Activated CD4-positive, CD25-positive, alpha-beta regulatory T cell treated with anti-CD3 and anti-CD28 coated beads, Interleukin-2, amount 50 U/mL, for 16 hours (primary cell): ENCODE measurements around the gene ARID1B.

Experiments used
- DNase-seq: peaks from one replicate; pipeline ENCODE4 v3.0.0-alpha.2; 2020; ENCODE audit warnings: low read depth, low spot score

Gene ARID1B

DNA sequence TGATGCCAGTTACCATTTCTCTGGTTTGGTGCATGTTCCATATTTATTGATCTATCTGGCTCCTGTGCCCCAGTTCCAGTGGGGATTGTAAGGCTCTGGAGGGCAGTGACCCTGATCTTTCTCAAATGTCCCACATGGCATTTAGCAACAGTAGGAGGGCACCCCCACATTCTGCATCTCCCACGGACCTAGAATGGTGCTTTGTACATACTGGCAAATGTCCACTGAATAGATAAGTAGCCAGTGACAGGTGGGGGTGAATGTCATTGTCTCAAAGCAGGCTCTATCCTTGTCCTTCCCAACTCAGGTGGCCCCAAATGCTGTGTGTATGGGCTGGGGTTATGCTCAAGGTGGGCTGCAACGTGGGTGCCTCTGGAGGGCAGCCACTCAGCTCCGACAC, 462.0 kb downstream of the ARID1B start:
- DNase-seq, result no peak

GRCh38 chr6:157239671-157240058, 462.5 kb downstream of the ARID1B start:
- no peak for DNase-seq

DNA sequence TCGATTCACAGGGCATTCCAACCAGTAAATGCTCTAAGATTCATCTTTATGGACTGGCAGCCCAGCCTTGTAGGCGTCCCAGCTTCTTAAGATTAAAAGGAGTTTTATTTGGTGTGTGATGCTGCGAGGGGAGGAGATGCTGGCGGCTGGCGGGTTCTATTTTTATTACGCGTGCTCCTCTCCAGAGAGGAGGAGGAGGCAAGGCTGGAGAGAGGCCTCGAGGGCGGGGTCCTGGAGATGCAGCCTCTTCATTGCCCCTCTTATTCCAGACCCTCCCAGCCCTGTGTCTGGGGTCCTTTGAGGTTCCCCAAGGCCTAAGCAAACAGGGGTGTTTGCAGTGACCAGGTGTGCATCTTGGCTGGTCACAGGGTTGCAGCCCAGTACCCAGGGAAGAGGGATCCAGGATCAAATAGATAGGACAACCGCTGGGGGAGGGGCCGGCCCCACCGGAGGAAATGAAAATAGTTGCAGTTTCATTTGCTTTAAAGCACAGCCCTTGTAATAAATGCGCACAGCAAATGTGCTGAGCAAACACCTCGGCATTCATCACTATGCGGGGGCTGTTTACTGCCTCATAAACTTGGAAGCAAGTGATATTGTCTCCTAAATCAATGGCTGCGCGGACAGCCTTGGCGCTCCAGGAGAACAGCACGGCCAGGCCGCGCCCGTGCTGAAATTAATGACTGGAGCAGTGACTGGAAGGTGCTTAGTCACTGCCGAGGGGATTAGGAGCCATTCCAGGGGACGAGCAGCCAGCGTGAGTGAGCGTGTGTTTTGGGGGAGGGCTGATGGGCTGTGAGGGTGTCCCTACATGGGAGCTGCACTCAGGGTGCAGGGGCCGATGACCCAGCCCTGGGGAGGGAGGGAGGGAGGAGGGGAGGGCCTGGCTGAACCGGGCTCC, 463.1 kb downstream of the ARID1B start:
- DNase-seq, result no peak

GRCh38 chr6:157240960-157241311, 463.8 kb downstream of the ARID1B start:
- DNase-seq, result no peak

- no peak for DNase-seq
Measured at GRCh38 chr6:157242791-157243190, 465.6 kb downstream of the ARID1B start.

GRCh38 chr6:157244175-157244574, 467.0 kb downstream of the ARID1B start:
- DNase-seq, result no peak

GRCh38 chr6:157244780-157245179, 467.6 kb downstream of the ARID1B start:
- DNase-seq, result no peak

DNA sequence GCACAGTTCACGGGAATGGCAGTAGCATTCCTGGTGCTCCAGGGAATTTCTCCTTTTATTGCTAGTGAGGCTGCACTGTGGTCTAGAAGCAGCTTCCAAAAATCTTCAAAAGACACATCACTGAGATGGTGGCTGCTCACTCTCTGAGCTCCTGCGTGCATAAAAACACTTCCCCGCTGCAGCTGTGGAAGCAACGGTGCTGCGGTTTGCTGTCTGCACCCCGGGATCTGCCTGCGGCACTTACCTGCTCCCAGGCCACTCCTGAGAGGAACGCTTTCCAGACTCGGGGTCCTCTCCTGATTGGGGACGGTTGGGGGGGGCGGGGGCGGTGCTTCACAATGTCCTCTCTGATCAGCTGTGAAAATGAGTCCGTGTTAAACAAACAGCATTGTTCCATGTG, 468.3 kb downstream of the ARID1B start:
- DNase-seq, result no peak

DNA sequence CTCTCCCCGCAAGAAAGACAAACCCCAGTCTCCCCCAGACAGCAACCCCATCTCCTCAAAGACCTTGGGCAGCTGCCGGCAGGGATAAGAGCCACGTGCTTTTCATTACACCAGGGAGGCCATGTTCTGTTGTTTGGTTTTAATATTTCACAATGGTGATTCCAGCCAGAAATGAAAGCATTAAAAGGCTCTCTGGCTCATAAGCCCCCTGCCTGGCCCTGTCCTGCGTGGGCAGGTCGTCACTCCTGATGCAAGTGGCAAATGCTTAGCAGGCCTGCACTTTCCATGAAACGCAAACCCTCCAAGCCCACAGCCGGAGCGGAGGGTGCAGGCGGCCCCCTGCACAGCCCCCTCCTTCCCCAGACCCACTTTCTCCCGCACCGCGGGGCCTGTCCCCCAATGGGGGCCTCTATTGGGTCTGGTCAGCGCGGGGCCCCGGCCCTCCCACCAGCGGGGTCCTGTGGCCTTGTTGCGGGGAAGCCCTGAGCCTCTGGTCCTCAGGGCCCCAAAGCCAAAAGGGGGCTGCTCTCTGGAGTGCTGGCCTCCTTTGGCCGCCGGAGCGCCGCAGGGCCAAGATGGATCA, 469.0 kb downstream of the ARID1B start:
- DNase-seq, result no peak

- no peak for DNase-seq
Measured at GRCh38 chr6:157246771-157247484, 469.8 kb downstream of the ARID1B start.

GRCh38 chr6:157248264-157248663, 471.1 kb downstream of the ARID1B start:
- no peak for DNase-seq

DNA sequence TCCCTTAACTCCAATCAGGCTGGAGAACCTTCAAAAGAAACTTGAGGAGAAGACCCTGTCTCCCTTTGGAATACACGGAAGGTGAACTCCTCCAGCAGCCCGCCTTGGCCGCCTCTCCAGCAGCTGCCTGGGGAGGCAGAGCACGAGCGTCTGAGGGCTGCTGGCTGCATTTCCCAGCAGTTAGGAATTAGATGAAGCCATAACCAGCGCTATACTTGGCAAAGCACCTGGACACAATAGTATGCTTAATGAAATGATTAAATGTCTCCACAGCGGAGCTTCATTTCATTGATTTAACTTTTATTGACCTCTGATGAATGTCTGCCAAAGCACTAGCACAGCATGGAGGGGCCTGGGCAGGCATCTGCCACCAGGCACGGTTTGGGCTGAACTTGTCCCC, 472.6 kb downstream of the ARID1B start:
- no peak for DNase-seq

GRCh38 chr6:157251586-157252247, 474.5 kb downstream of the ARID1B start:
- DNase-seq, result no peak

DNA sequence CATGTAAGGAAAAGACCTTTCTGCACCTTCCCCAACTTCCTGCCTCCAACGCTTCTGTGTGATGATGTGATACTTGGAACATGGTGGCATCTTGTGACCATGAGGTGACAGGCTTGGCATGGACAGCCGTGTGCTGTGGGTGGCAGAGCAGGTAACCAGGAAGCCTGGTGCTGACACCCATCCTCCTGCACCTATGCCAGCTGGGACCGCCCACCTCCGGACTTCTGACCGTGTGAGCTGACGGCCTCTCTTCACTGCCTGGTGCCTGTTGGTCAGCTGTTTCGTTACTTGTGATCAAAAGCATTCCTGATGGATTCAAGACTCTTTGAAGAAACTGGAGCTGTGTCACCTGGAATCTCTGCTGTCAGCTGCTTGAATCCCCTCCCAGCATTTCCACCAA, 475.8 kb downstream of the ARID1B start:
- DNase-seq, result no peak

- no peak for DNase-seq
Measured at GRCh38 chr6:157253699-157254098, 476.5 kb downstream of the ARID1B start.

DNA sequence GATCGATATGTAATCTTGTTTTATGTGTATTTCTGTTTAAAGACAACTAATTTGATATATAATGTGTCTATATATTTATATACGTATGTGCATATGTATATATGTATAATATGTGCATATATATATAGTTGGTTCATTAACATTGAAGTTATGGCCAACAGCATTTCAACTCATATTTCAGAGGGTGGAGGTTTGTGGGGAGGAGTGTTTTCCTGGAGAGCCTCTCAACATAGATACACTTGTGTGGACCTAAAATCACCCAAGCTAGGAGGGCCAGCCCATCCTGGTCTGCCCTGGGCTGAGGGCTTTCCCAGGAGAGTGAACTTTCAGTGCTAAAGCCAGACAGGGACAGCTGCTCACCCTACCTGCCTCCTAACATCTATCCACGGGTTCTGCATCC, 477.4 kb downstream of the ARID1B start:
- no peak for DNase-seq

GRCh38 chr6:157255079-157255478, 477.9 kb downstream of the ARID1B start:
- no peak for DNase-seq

DNA sequence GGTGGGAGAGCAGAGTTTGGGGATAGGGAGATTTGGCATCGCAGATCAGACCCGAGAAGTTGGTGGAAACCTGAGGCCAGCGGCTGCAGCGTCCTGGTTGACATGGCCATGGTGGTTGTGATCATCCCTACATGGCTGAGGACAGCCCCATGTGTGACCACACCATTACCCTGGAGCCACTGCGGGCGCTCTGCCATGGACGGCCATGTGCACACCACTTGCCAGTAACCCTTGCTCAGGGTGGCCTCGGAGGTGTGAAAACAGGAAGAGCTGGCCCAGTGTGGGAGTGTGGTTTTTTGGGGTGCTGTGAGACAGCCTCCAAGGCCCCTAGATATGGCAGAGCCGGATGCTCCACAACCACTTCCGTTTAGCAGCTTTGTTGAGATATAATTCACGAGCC, 481.7 kb downstream of the ARID1B start:
- DNase-seq, result no peak

DNA sequence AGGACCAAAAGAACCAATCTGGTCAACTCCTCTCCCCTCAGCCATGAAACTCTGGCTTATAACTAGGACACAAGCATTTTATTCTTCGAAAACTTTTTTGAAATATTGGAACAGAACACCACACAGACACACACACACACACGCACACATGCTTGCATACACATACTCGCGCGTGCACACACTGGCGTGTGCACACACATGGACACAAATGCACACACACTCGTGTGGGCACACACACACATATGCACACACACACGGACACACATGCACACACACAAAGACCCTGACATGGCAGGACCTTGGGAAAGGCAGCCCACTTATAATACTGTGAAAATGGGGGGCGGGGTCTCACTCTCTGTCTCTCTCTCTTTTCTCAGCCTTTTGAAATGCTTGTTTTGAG, 482.3 kb downstream of the ARID1B start:
- no peak for DNase-seq
